ENCODE data around the gene ADGRG7. TPM values are rescaled to one million over a fixed set of nuclear protein-coding genes. Genes with fewer than 3 reads are reported as not detected.

ADGRG7 gene
- total RNA-seq, 1 donor from 2014 or later = not detected

GRCh38 chr3:100600181-100601042 is 9.0 kb upstream of the ADGRG7 start:
- DNase-seq (ENCODE audit: low spot score) = no peak

GRCh38 chr3:100602506-100603444 is 6.6 kb upstream of the ADGRG7 start:
- no peak for DNase-seq (ENCODE audit: low spot score)

- no peak for DNase-seq (ENCODE audit: low spot score)
Observed at GRCh38 chr3:100603469-100603868, 5.9 kb upstream of the ADGRG7 start.

- no peak for DNase-seq (ENCODE audit: low spot score)
Observed at GRCh38 chr3:100605358-100605757, 4.0 kb upstream of the ADGRG7 start.

GRCh38 chr3:100606894-100607512 is 2.4 kb upstream of the ADGRG7 start:
- no peak for DNase-seq (ENCODE audit: low spot score)

GRCh38 chr3:100609963-100610362 is 562 bp downstream of the ADGRG7 start:
- no peak for DNase-seq (ENCODE audit: low spot score)

- no peak for DNase-seq (ENCODE audit: low spot score)
Observed at GRCh38 chr3:100611221-100611620, 1.8 kb downstream of the ADGRG7 start.

GRCh38 chr3:100613721-100614390 is 4.5 kb downstream of the ADGRG7 start:
- DNase-seq (ENCODE audit: low spot score) = no peak

GRCh38 chr3:100614941-100615340 is 5.5 kb downstream of the ADGRG7 start:
- DNase-seq (ENCODE audit: low spot score) = no peak

GRCh38 chr3:100615684-100616083 is 6.3 kb downstream of the ADGRG7 start:
- DNase-seq (ENCODE audit: low spot score) = no peak

GRCh38 chr3:100621251-100621650 is 11.8 kb downstream of the ADGRG7 start:
- no peak for DNase-seq (ENCODE audit: low spot score)

- DNase-seq (ENCODE audit: low spot score) = no peak
Observed at GRCh38 chr3:100627491-100627890, 18.1 kb downstream of the ADGRG7 start.

GRCh38 chr3:100629421-100630127 is 20.2 kb downstream of the ADGRG7 start:
- no peak for DNase-seq (ENCODE audit: low spot score)

- DNase-seq (ENCODE audit: low spot score) = no peak
Observed at GRCh38 chr3:100630664-100631063, 21.3 kb downstream of the ADGRG7 start.

- DNase-seq (ENCODE audit: low spot score) = no peak
Observed at GRCh38 chr3:100631236-100631635, 21.8 kb downstream of the ADGRG7 start.

GRCh38 chr3:100634493-100635272 is 25.3 kb downstream of the ADGRG7 start:
- no peak for DNase-seq (ENCODE audit: low spot score)

- no peak for DNase-seq (ENCODE audit: low spot score)
Observed at GRCh38 chr3:100635273-100635701, 25.9 kb downstream of the ADGRG7 start.

GRCh38 chr3:100637197-100637631 is 27.8 kb downstream of the ADGRG7 start:
- DNase-seq (ENCODE audit: low spot score) = no peak

- DNase-seq (ENCODE audit: low spot score) = no peak
Observed at GRCh38 chr3:100640633-100641032, 31.2 kb downstream of the ADGRG7 start.
